ENCODE measurements around the gene PLCB2. TPM values are rescaled to one million over a fixed set of nuclear protein-coding genes. Genes with fewer than 3 reads are reported as not detected.

PLCB2 gene
- total and polyA plus RNA-seq, 7 donors, result 0.73 to 4.6 (median 2.0) TPM

DNA sequence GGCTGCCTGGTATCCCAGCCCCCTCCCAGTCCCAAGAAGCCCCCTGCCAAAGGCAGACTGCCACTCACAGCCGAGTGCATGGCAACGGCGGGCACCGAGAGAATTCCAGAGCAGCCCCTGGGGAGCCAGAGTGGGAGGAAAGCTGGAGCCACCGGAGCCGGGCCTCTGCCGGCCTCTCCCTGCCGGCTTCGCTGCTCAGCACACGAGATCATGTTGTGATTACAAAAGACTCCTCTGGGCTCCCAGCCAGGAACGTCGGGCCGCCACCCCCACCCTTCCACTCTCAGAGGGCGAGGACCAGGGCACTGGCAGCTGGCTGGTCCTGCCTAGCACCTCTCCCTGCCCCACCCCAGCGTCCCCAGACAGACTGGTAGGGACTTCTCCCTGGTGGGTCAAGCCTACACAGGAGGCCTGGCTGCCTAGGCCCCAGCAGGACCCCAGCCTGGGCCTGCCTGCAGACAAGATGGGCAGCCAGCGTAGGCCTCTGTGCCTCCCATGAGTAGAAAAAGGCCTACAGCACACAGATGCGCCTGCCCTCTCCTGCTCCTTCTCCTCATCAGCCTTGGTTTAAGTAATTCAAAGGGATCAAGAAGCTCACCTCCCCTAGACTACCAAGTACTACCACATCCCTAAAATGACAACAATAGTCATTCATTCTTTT, 33.1 kb upstream of the PLCB2 start, which contains the start of gene CCDC9B:
TSS of gene CCDC9B (minus strand) at position 200 of the 661 bp plus-strand sequence. CDS start at position 80, 120 bp downstream.
- Histone ChIP-seq H3K9me3 (no peaks in the 10 kb centered on the region), H3K4me1 (peaks cover 65% of the 10 kb centered on the region), H3K27ac (peak within 1 kb of the TSS; percentile 93), H3K36me3 (ENCODE audit: insufficient read depth in 1 of 2, low read depth in 1 of 2) (peaks cover 0 to 15% of the 10 kb centered on the region in 2 donors), H3K4me3 (peak within 1 kb of the TSS; percentile 66), H3K27me3 (ENCODE audit: insufficient read depth in 3 of 3, low read length in 2 of 3) (no peaks in the 10 kb centered on the region)
- intact Hi-C loops (cut with DNase I), result loop anchor here in 1 of 2 donors (5.0 kb wide), 1 partner anchor 81 kb away; no protein-coding TSS in a partner anchor
- TF ChIP-seq, protein P1, sequence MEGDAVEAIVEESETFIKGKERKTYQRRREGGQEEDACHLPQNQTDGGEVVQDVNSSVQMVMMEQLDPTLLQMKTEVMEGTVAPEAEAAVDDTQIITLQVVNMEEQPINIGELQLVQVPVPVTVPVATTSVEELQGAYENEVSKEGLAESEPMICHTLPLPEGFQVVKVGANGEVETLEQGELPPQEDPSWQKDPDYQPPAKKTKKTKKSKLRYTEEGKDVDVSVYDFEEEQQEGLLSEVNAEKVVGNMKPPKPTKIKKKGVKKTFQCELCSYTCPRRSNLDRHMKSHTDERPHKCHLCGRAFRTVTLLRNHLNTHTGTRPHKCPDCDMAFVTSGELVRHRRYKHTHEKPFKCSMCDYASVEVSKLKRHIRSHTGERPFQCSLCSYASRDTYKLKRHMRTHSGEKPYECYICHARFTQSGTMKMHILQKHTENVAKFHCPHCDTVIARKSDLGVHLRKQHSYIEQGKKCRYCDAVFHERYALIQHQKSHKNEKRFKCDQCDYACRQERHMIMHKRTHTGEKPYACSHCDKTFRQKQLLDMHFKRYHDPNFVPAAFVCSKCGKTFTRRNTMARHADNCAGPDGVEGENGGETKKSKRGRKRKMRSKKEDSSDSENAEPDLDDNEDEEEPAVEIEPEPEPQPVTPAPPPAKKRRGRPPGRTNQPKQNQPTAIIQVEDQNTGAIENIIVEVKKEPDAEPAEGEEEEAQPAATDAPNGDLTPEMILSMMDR (IDR thresholded peaks at IDR 0.05), result no peak
- DNase-seq, result peak; percentile 92 to 97
- peak; percentile 80 to 86 (median 82) for ATAC-seq
- 10 to 15% (median 13%) methylated on average over 17 of the region's 17 CpGs for WGBS, 3 donors

DNA sequence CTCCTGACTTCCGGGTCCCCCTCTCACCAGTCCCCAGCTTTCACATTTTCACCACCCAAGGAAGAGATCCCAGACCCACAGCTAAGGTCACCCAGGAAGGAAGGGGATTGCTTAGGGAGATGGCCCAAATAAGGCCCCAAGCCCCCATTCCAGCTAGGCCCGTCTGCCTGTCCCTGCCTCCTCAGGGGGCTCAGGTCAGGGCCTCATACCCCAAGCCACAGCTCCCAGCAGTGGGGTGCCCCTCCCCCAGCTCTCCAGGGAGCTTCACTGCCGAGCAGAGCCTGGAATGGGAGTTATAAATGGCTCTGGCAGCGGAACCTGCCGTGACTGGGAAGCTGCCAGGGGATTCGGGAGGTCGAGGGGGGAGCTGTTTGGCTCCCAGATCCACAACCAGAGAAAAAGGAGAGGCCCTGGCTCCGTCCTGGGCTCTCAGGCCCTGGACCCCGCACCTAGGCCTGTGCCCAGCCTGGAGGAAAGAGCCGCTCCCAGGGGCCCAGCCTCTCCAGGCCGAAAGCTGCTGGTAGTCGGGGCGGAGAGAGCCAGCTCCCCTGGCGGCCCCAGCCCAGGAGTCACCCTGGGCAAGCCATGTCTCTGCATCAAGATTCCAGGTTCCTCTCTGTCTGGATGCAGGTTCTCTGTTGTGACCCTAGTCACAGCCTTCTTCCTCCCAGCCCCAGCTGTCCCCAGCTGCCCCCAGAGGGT, 32.5 kb upstream of the PLCB2 start:
- 5 to 11% (median 7%) methylated on average over 14 of the region's 14 CpGs for whole genome bisulfite sequencing, 3 donors
- intact Hi-C loops (cut with DNase I), result loop anchor here in 1 of 2 donors (5.0 kb wide), 1 partner anchor 82 kb away; no protein-coding TSS in a partner anchor
- H3K4me1 ChIP-seq, result peaks cover 68% of the 10 kb centered on the region
- DNase-seq, result peak; percentile 85 to 95
- peak overlapping the region; percentile 93 for H3K27ac ChIP-seq
- peaks cover 0 to 22% of the 10 kb centered on the region in 2 donors for H3K36me3 ChIP-seq (ENCODE audit: insufficient read depth in 1 of 2, low read depth in 1 of 2)
- no peaks in the 10 kb centered on the region for H3K9me3 ChIP-seq
- no peaks in the 10 kb centered on the region for H3K27me3 ChIP-seq (ENCODE audit: insufficient read depth in 3 of 3, low read length in 2 of 3)
- peak; percentile 67 to 83 (median 75) for ATAC-seq
- peak overlapping the region; percentile 66 for H3K4me3 ChIP-seq
- TF ChIP-seq, protein P1 (IDR thresholded peaks at IDR 0.05), result no peak

DNA sequence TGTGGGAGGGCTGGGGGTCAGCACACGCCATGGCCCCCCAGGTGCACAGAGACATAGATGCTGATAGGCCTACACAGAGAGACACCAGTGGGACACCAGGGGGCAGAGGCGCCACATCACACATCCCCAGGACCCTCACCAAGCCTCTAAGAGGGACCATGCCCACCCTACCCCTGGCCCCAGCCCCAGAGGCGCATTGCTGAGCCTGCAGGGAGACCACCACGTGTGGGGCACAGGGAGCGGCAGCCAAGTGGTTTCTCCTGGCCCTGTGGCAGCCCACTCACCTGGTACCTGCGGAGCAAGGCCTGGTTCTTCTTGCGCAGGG, 31.8 kb upstream of the PLCB2 start:
- DNase-seq (no peak), ATAC-seq (peak in 3 of 4 donors; percentile 2 to 11 (median 5))
- WGBS, 3 donors, result 52 to 73% (median 54%) methylated on average over 6 to 7 of the region's 7 CpGs
- Histone ChIP-seq H3K36me3 (ENCODE audit: insufficient read depth in 1 of 2, low read depth in 1 of 2) (peaks cover 0 to 28% of the 10 kb centered on the region in 2 donors), H3K4me3 (peak overlapping the region; percentile 66), H3K9me3 (no peaks in the 10 kb centered on the region), H3K27ac (peak overlapping the region; percentile 93), H3K4me1 (peaks cover 70% of the 10 kb centered on the region), H3K27me3 (ENCODE audit: insufficient read depth in 3 of 3, low read length in 2 of 3) (no peaks in the 10 kb centered on the region)
- TF ChIP-seq, protein P1 (IDR thresholded peaks at IDR 0.05), result peak; percentile 19
- intact Hi-C loops (cut with DNase I), result loop anchor here in 1 of 2 donors (1.0 kb wide), 1 partner anchor 82 kb away; no protein-coding TSS in a partner anchor

DNA sequence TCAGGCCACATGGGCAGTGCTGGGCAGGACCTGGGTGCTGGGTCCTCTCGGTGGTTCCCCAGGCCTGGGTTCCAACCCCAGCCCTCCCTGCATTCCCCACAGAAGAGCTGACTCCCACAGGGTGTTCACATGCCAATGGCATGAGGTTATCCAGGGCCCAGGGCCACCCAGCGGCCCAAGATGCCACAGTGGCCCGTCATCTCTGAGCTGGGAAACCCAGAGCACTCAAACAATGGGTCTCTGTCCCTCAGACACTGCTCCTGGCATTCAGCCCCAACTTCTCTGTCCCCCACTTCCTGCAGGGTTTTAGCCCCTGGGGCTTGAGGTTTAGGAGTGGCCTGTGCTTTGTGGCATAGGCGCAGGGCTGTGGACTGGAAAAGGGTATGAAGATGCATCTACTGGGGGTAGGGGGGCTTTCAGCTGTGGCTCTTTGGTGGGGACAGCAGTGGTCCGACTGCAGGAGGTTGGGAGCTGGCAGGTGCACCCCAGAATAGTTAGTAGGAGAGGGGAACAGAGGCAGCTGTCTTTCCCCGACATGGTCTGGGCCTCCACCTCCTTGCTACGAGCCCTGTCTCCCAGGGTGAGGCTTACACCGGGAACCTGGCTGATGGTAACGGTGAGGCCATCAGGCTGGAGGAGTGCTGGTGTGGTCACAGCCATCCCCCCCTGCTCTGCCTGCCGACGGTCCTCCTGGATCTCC, 31.3 kb upstream of the PLCB2 start:
- intact Hi-C loops (cut with DNase I), result loop anchor here in 1 of 2 donors (1.0 kb wide), 2 partner anchors 71 to 82 kb away; no protein-coding TSS in a partner anchor
- 30 to 34% (median 31%) methylated on average over 10 to 11 of the region's 11 CpGs for WGBS, 3 donors
- H3K36me3 ChIP-seq (ENCODE audit: insufficient read depth in 1 of 2, low read depth in 1 of 2), result peaks cover 0 to 29% of the 10 kb centered on the region in 2 donors
- peak overlapping the region; percentile 93 for H3K27ac ChIP-seq
- ATAC-seq (peak; percentile 66 to 69 (median 67)), DNase-seq (peak; percentile 65 to 82)
- peak overlapping the region; percentile 66 for H3K4me3 ChIP-seq
- H3K9me3 ChIP-seq, result no peaks in the 10 kb centered on the region
- TF ChIP-seq, protein P1 (IDR thresholded peaks at IDR 0.05), result no peak
- H3K27me3 ChIP-seq (ENCODE audit: insufficient read depth in 3 of 3, low read length in 2 of 3), result no peaks in the 10 kb centered on the region
- peaks cover 73% of the 10 kb centered on the region for H3K4me1 ChIP-seq
